A673 (cell line): ENCODE measurements around the gene MGMT. TPM values are rescaled to one million over a fixed set of nuclear protein-coding genes. Genes with fewer than 3 reads are reported as not detected.

Experiments
- BruUV-seq: library from RNA; stranded (reverse); fragments of 400-500 nt; replicated peaks from 2 replicates; lab custom pipeline; 2021; lab: Mats Ljungman, UMichigan
- CTCF ChIA-PET: fragments of 300-600 bp; sonication (Branson Sonifier 250); formaldehyde crosslinking; loops from one replicate; lab custom pipeline; 2022; ENCODE audit warnings: antibody characterized with exemption; lab: Charles Lee
- POLR2A ChIA-PET: fragments of 300-600 bp; sonication (Branson Sonifier 250); formaldehyde crosslinking; loops from one replicate; lab custom pipeline; 2022; ENCODE audit warnings: antibody characterized with exemption; ENCODE audit not compliant: low non-redundant PET; lab: Charles Lee
- DNase-seq: peaks from one replicate; pipeline ENCODE4 v3.0.0-alpha.2; 2015; ENCODE audit warnings: low spot score
- H3K27ac ChIP-seq: fragments of 200-600 bp; sonication (generic); 2 replicates; pipeline ENCODE4 v1.5.1; 2016; ENCODE audit warnings: mixed run types, low read depth, mild to moderate bottlenecking, mixed read lengths, antibody characterized with exemption, low read length; ENCODE audit not compliant: poor library complexity, severe bottlenecking
- H3K27me3 ChIP-seq: fragments of 200-600 bp; sonication (generic); replicated peaks from 2 replicates; pipeline ENCODE4 v1.6.1; 2017; ENCODE audit warnings: mixed run types, low read depth, mild to moderate bottlenecking, mixed read lengths, antibody characterized with exemption, low read length; ENCODE audit not compliant: insufficient read depth, poor library complexity
- H3K36me3 ChIP-seq: fragments of 200-600 bp; sonication (generic); 2 replicates; pipeline ENCODE4 v1.6.1; 2016; ENCODE audit warnings: mixed run types, mild to moderate bottlenecking, mixed read lengths, antibody characterized with exemption, low read length; ENCODE audit not compliant: insufficient read depth, poor library complexity, severe bottlenecking
- H3K4me1 ChIP-seq: fragments of 200-600 bp; sonication (generic); 2 replicates; pipeline ENCODE4 v1.6.1; 2017; ENCODE audit warnings: mixed run types, mild to moderate bottlenecking, mixed read lengths, antibody characterized with exemption, low read length; ENCODE audit not compliant: insufficient read depth, poor library complexity, severe bottlenecking
- H3K4me3 ChIP-seq: fragments of 200-600 bp; sonication (generic); 2 replicates; pipeline ENCODE4 v1.5.1; 2016; ENCODE audit warnings: low read depth, mixed run types, mild to moderate bottlenecking, mixed read lengths, low read length; ENCODE audit not compliant: poor library complexity, severe bottlenecking
- H3K9me3 ChIP-seq: fragments of 200-600 bp; sonication (generic); 2 replicates; pipeline ENCODE4 v1.6.1; 2016; ENCODE audit warnings: mixed run types, low read depth, mild to moderate bottlenecking, mixed read lengths, antibody characterized with exemption, low read length; ENCODE audit not compliant: poor library complexity, severe bottlenecking
- EZH2 ChIP-seq: fragments of 200-600 bp; sonication (generic); IDR thresholded peaks from 2 replicates; pipeline ENCODE4 v1.6.1; 2017; ENCODE audit warnings: borderline replicate concordance, low read depth, mild to moderate bottlenecking, mixed read lengths, antibody characterized with exemption, low read length; ENCODE audit not compliant: poor library complexity, severe bottlenecking
- intact Hi-C: fragments of 100-400 bp; cut with micrococcal nuclease; formaldehyde crosslinking; loops from one replicate; pipeline ENCODE4 v1.10.0; 2022; ENCODE audit not compliant: unreplicated experiment
- total RNA-seq: library from RNA; stranded (reverse); gene quantifications from 2 replicates; pipeline ENCODE4 v1.2.3, GENCODE V29; 2021
- TF ChIP-seq, protein P1 (sequence below): fragments of 300-800, 200-600 bp; sonication (generic); conservative IDR thresholded peaks from 2 replicates; pipeline ENCODE4 v1.5.1; 2017; ENCODE audit warnings: low read depth, mild to moderate bottlenecking, antibody characterized with exemption, low read length, moderate library complexity, mixed read lengths

The MGMT gene
- total RNA-seq, 1 experiment from 2014 or later: 19.5 TPM

DNA sequence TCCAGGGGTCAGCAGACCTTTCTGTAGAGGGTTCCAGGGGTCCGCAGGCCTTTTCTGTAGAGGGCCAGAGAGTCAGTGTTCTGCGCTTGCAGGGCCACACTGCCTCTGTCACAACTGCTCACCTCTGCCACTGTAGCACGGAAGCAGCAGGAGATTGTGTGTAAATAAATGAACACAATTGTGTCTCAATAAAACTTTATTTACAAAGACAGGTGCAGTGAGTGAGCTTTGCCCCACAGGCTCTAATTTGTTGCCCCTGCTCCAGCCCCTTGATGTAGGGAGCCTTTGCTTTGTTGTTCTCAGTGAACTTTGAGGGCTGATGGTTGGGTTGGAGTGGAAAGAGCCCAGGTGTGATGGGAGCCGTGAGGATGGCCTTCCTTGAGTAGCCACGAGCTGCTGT lies 67.8 kb downstream of the MGMT start:
- DNase-seq: no peak
- Histone ChIP-seq H3K27me3 (no peaks in the 10 kb centered on the region), H3K36me3 (no peaks in the 10 kb centered on the region), H3K4me1 (no peaks in the 10 kb centered on the region), H3K4me3 (no peak overlapping the region), H3K27ac (no peak overlapping the region), H3K9me3 (no peaks in the 10 kb centered on the region)
- ChIA-PET POLR2A (no interaction called here), CTCF (no interaction called here)
- BruUV-seq: no TSS peak
- intact Hi-C loops: no loop called here
- TF ChIP-seq, protein P1, sequence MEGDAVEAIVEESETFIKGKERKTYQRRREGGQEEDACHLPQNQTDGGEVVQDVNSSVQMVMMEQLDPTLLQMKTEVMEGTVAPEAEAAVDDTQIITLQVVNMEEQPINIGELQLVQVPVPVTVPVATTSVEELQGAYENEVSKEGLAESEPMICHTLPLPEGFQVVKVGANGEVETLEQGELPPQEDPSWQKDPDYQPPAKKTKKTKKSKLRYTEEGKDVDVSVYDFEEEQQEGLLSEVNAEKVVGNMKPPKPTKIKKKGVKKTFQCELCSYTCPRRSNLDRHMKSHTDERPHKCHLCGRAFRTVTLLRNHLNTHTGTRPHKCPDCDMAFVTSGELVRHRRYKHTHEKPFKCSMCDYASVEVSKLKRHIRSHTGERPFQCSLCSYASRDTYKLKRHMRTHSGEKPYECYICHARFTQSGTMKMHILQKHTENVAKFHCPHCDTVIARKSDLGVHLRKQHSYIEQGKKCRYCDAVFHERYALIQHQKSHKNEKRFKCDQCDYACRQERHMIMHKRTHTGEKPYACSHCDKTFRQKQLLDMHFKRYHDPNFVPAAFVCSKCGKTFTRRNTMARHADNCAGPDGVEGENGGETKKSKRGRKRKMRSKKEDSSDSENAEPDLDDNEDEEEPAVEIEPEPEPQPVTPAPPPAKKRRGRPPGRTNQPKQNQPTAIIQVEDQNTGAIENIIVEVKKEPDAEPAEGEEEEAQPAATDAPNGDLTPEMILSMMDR: no peak
- TF ChIP-seq EZH2: no peak

GRCh38 chr10:129536336-129536735 lies 69.3 kb downstream of the MGMT start:
- POLR2A ChIA-PET: no interaction called here
- Histone ChIP-seq H3K27me3 (no peaks in the 10 kb centered on the region), H3K4me3 (no peak overlapping the region), H3K36me3 (no peaks in the 10 kb centered on the region), H3K27ac (no peak overlapping the region), H3K9me3 (no peaks in the 10 kb centered on the region), H3K4me1 (no peaks in the 10 kb centered on the region)
- TF ChIP-seq, protein P1: no peak
- no peak for TF ChIP-seq EZH2
- no TSS peak for BruUV-seq
- no peak for DNase-seq
- CTCF ChIA-PET: no interaction called here
- intact Hi-C loops: no loop called here

GRCh38 chr10:129537151-129537550 lies 70.1 kb downstream of the MGMT start:
- no peak for DNase-seq
- POLR2A ChIA-PET: no interaction called here
- H3K4me1 ChIP-seq: no peaks in the 10 kb centered on the region
- no peak overlapping the region for H3K27ac ChIP-seq
- CTCF ChIA-PET: no interaction called here
- H3K36me3 ChIP-seq: no peaks in the 10 kb centered on the region
- H3K4me3 ChIP-seq: no peak overlapping the region
- intact Hi-C loops: no loop called here
- H3K9me3 ChIP-seq: no peaks in the 10 kb centered on the region
- TF ChIP-seq, protein P1: no peak
- no peak for TF ChIP-seq EZH2
- TSS peak; percentile 41 for BruUV-seq
- no peaks in the 10 kb centered on the region for H3K27me3 ChIP-seq
